ENCODE results near the gene TBATA. TPM values are rescaled to one million over a fixed set of nuclear protein-coding genes. Genes with fewer than 3 reads are reported as not detected.

The TBATA gene
- total RNA-seq, 3 donors from 2014 or later, result not detected

- H3K27me3 ChIP-seq, result no peaks in the 10 kb centered on the region
- H3K9me3 ChIP-seq, result no peaks in the 10 kb centered on the region
- DNase-seq (ENCODE audit: low spot score in 2 of 2), result no peak
- no peak overlapping the region for H3K27ac ChIP-seq
- no peaks in the 10 kb centered on the region for H3K36me3 ChIP-seq
- H3K4me1 ChIP-seq, result no peaks in the 10 kb centered on the region
- TF ChIP-seq POLR2A (IDR thresholded peaks at IDR 0.05) (no peak), CTCF (IDR thresholded peaks at IDR 0.05) (no peak)
- no peak overlapping the region for H3K4me3 ChIP-seq
- intact Hi-C loops (cut with DNase I; ENCODE audit: low total_unique reads), result loop anchor here (10.0 kb wide), 1 partner anchor 71 kb away; the partner anchor contains the start of gene PCBD1
These were observed 28.9 kb upstream of the TBATA start for GRCh38 chr10:70814126-70814525.

- Histone ChIP-seq H3K4me3 (no peak overlapping the region), H3K36me3 (no peaks in the 10 kb centered on the region), H3K4me1 (no peaks in the 10 kb centered on the region), H3K27me3 (no peaks in the 10 kb centered on the region), H3K9me3 (no peaks in the 10 kb centered on the region), H3K27ac (no peak overlapping the region)
- no peak for DNase-seq (ENCODE audit: low spot score in 2 of 2)
- TF ChIP-seq CTCF (IDR thresholded peaks at IDR 0.05), result no peak
- no peak for TF ChIP-seq POLR2AphosphoS5 (IDR thresholded peaks at IDR 0.05)
- no peak for TF ChIP-seq POLR2A (IDR thresholded peaks at IDR 0.05)
- intact Hi-C loops (cut with DNase I; ENCODE audit: low total_unique reads), result loop anchor here (10.0 kb wide), 1 partner anchor 72 kb away; the partner anchor contains the start of gene PCBD1
These were observed 27.6 kb upstream of the TBATA start for GRCh38 chr10:70812814-70813213.

GRCh38 chr10:70811881-70812280, 26.7 kb upstream of the TBATA start:
- Histone ChIP-seq H3K27me3 (no peaks in the 10 kb centered on the region), H3K27ac (no peak overlapping the region), H3K9me3 (no peaks in the 10 kb centered on the region), H3K36me3 (no peaks in the 10 kb centered on the region), H3K4me1 (no peaks in the 10 kb centered on the region), H3K4me3 (no peak overlapping the region)
- TF ChIP-seq CTCF (IDR thresholded peaks at IDR 0.05) (no peak), POLR2AphosphoS5 (IDR thresholded peaks at IDR 0.05) (no peak), POLR2A (IDR thresholded peaks at IDR 0.05) (no peak)
- no peak for DNase-seq (ENCODE audit: low spot score in 2 of 2)
- intact Hi-C loops (cut with DNase I; ENCODE audit: low total_unique reads), result loop anchor here (10.0 kb wide), 1 partner anchor 73 kb away; the partner anchor contains the start of gene PCBD1

- DNase-seq (ENCODE audit: low spot score in 2 of 2), result no peak
- Histone ChIP-seq H3K36me3 (no peaks in the 10 kb centered on the region), H3K4me3 (no peak overlapping the region), H3K27ac (no peak overlapping the region), H3K4me1 (no peaks in the 10 kb centered on the region), H3K27me3 (no peaks in the 10 kb centered on the region), H3K9me3 (no peaks in the 10 kb centered on the region)
- TF ChIP-seq POLR2AphosphoS5 (IDR thresholded peaks at IDR 0.05), result no peak
- TF ChIP-seq POLR2A (IDR thresholded peaks at IDR 0.05), result no peak
- TF ChIP-seq CTCF (IDR thresholded peaks at IDR 0.05), result no peak
- intact Hi-C loops (cut with DNase I; ENCODE audit: low total_unique reads), result loop anchor here (10.0 kb wide), 1 partner anchor 74 kb away; the partner anchor contains the start of gene PCBD1
These were observed 25.8 kb upstream of the TBATA start for GRCh38 chr10:70810967-70811366.

- TF ChIP-seq CTCF (IDR thresholded peaks at IDR 0.05) (no peak), POLR2A (IDR thresholded peaks at IDR 0.05) (no peak), POLR2AphosphoS5 (IDR thresholded peaks at IDR 0.05) (no peak)
- no peaks in the 10 kb centered on the region for H3K36me3 ChIP-seq
- H3K4me1 ChIP-seq, result no peaks in the 10 kb centered on the region
- H3K27ac ChIP-seq, result no peak overlapping the region
- no peak overlapping the region for H3K4me3 ChIP-seq
- DNase-seq (ENCODE audit: low spot score in 2 of 2), result no peak
- intact Hi-C loops (cut with DNase I; ENCODE audit: low total_unique reads), result loop anchor here (10.0 kb wide), 1 partner anchor 75 kb away; the partner anchor contains the start of gene PCBD1
- H3K9me3 ChIP-seq, result no peaks in the 10 kb centered on the region
- H3K27me3 ChIP-seq, result no peaks in the 10 kb centered on the region
These were observed 24.5 kb upstream of the TBATA start for GRCh38 chr10:70809726-70810125.
